DMS79 treated with DMSO at 0.1 percent for 48 hours (cell line): ENCODE results near the gene RCAN1.

Source experiments
- DNase-seq: peaks from one replicate; lab custom pipeline; 2025; lab: John Stamatoyannopoulos, UW

RCAN1 gene

DNA sequence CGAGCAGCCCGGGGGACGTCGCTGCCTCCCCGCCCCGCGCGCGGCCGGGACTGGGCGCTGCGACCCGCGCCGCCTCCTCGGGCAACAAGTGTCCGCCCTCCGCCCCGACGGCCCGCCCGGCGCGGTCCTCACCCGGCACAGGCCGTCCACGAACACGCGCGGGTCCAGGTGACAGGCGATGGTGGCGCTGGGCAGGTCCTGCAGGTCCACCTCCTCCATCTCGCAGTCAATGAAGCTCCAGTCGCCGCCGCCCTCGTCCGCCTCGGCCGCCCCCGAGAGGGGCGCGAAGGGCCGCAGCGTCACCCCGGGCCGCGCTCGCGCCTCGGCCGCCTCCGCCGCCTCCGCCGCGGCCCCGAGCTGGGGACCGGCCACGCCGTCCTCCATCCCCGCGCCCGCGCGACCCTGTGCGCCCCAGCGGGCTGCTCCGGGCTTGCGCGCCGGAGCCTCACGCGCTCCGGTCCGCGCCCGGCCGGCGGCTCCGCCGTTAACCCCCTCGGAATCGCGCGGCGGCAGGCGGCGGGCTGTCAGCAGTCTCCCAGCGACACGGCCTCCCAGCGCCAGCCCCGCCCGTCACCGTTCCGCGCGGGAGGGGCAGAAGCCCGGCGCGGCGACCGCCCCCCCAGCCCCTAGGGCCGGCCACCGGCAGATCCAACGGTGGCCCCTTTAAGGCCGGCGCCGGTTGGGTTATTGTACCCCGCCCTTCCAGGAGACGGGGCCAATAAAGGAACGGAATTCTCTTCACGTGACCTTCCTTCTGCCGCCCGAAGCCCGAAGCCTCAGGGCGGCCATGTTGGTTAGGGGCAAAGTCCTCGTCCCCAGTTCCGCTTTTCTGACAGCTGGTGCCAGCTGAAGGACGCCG, at the start of gene RCAN1:
RCAN1 (minus strand) TSS at position 486 of the 859 bp plus-strand sequence; CDS start at position 384, 102 bp downstream.
- peak; percentile 92 for DNase-seq

GRCh38 chr21:34661848-34662247, 46.9 kb upstream of the RCAN1 start:
- DNase-seq, result no peak

- no peak for DNase-seq
Measured at GRCh38 chr21:34653522-34653921, 38.6 kb upstream of the RCAN1 start.

GRCh38 chr21:34651642-34652041, 36.7 kb upstream of the RCAN1 start:
- DNase-seq, result no peak

GRCh38 chr21:34650861-34651431, 36.0 kb upstream of the RCAN1 start:
- DNase-seq, result no peak

DNA sequence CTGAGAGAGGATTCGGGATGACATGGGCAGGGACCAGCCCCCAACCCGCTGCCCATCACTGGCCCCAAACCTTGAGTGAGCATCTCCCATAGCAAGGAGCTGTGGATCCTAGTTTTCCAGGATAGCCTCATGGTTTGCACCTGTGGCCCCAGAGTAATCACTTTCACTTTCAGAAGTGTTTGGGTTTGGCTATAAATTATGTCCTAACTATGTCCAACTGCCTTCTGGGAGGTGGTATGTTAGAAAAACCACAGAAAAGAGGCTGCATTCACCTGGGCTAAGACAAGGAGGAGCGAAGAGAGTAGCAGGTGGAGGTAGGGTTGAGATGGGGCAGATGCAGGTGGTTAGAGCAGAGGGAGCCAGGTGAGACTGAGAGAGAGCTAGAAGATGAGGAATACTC, 34.5 kb upstream of the RCAN1 start:
- peak; percentile 27 for DNase-seq

DNA sequence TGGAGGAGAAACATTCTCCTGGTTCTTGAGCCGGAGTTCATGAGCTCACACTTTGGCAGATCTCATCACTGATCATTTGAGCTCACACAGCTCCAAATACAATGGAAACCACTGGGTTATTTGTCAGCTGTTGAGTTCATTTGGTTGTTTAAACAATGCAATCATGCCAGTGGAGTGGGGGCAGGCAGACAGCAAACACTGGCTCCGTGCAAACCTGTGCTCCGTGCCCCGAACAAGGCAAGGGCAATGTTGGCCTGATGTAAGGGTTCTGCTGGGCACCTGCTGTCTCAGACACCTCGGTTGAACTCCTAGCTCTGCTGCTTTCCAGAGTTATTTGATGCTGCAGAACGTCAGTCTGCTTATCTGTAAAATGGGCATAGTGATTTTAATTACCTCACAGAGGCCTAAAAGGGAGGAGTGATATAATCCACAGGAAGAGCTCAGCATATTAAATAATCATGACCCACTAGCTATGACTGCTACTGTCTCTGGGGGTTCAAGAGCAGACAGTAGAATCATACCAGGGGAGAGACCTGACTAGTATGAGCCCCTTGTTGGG, 33.9 kb upstream of the RCAN1 start:
- DNase-seq, result no peak

GRCh38 chr21:34647555-34647954, 32.6 kb upstream of the RCAN1 start:
- no peak for DNase-seq

- peak; percentile 21 for DNase-seq
Measured at GRCh38 chr21:34644825-34645224, 29.9 kb upstream of the RCAN1 start.

DNA sequence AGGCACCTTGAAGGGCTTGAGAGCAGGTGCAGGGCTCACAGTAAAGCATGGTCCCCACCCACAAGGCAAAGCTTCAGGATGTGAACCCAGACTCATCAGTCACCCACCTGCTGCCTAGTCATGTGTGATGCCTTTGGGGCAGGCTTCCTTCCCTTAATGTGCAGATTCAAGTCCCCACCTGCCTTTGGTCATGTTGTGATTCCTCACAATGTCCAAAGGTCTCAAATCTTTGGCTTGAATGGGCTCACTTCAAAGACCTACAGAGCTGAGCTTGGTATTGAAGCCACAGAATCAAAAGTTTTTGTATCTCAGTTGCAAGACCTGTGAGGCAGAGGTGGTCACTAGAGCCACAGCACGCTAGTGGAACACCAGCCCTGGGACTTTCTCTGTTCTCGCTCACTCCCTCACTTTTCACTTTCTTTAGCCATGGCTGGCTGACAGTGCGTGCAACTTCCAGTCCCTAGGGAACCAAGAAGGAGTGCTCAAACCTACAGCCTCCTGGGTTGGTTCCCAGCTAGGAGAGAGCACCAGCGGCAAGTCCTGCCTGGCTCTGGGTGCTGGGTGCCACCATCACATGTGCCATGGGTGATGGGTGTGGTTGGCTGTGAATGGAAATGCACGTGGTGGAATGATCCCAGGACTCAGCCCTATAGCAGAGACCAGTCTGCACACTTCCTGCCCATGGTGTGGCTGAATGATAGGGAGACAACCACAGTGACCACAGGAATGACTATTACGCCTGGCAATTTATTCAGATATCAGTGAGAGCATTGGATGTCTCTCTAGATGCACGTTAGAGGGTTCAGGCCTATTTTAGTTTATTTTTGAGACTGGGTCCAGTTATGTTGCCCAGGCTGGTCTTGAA, 27.5 kb upstream of the RCAN1 start:
- no peak for DNase-seq

- no peak for DNase-seq
Measured at GRCh38 chr21:34640858-34641257, 25.9 kb upstream of the RCAN1 start.

DNA sequence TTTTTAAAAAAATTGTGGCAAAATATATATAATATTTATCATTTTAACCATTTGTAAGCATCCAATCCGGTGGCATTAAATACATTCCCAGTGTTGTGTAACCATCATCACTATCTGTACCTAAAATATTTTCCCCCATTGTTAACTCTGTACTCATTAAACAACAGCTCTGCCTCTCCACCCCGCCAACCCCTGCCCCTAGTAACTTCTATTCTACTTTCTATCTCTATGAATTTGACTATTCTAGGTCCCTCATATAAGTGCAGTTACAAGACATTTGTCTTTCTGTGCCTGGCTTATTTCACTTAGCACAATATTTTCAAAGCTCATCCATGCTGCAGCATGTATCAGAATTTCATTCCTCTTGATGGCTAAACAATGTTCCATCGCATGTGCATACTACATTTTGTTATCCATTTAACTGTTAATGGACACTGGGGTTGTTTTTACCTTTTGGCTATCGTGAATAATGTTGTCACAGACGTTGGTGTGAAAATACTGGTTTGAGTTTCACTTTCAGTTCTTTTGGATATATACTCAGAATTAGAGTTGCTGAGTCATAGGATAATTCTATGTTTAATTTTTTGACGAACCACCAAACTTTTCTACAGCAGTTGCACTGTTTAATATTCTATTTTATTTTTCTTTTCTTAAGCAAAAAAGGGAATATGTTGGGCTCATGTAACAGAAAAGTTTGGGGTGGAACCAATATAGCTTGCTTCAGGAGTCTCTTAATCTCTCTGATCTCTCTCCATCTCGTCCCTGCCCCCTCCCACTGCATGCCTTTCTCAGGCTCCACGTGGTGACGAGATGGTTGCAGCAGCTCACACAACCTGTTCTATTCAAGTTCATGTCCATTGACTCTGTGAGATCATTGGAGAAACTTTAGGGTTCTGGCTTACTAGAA, 25.2 kb upstream of the RCAN1 start:
- no peak for DNase-seq

GRCh38 chr21:34639250-34639649, 24.3 kb upstream of the RCAN1 start:
- no peak for DNase-seq

DNA sequence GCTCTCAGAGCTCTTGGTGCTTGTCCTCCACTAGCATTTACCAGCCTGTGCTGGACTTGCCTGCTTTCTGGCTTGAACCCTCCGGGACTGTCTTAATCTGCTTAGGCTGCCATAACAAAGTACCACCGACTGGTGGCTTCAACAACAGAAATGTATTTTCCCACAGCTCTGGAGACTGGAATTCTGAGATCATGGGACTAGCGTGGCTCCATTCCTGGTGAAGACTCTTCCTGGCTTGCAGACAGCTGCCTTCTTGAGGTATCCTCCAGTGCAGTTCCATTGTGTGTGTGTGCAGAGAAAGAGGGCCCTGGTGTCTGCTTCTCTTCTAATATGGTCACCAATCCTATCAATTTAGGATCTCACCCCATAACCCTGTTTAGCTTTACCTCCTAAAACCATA, 22.0 kb upstream of the RCAN1 start:
- no peak for DNase-seq

- DNase-seq, result no peak
Measured at GRCh38 chr21:34635307-34635706, 20.4 kb upstream of the RCAN1 start.

DNA sequence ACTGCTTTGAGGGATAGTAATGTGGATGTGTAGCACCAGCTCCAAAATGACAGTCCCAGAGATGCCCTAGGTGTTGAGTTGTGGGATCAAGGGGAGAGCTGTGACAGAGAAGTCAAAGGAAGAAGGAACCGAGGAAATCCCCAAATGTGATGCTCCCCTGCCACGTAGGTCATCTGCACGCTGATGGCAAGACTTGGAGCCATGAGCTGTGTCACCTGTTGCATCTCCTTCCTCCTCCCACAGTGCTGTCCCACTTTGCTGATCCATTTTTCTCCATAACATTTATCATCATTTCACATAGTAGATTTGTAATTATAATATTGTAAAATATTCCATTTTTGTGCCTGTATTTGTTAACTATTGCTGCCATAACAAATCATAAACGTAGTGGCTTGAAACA, 17.6 kb upstream of the RCAN1 start:
- DNase-seq, result no peak

- peak; percentile 71 for DNase-seq
Measured at GRCh38 chr21:34630536-34631143, 15.7 kb upstream of the RCAN1 start.

GRCh38 chr21:34626131-34626530, 11.2 kb upstream of the RCAN1 start:
- no peak for DNase-seq

GRCh38 chr21:34625030-34625593, 10.2 kb upstream of the RCAN1 start:
- DNase-seq, result peak; percentile 29

DNA sequence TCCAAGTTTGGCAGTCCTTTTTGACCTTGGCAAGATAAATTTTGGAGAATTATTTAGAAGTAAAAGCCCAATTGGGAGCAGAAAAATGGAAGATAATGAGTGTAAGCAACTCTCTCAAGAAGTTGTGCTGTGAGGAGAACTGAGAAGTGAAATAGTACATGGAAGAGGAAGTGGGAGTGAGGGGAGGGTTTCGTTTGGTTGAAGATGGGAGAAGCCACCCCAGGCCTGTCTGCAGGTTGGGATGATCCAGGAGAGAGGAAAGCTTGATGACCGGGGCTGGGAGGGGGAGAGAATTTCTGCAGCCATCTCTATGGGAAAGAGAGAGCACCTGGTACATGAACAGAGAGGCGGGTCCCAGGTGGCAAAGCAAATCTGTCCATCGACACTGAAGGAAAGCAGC, 8.6 kb upstream of the RCAN1 start:
- DNase-seq, result no peak
